GM04503 (cell line): ENCODE measurements around the gene TNNI3K.

ENCODE experiments used
- DNase-seq: peaks from one replicate; pipeline ENCODE4 v3.0.0-alpha.2; 2012; ENCODE audit warnings: low read depth

Gene TNNI3K

DNA sequence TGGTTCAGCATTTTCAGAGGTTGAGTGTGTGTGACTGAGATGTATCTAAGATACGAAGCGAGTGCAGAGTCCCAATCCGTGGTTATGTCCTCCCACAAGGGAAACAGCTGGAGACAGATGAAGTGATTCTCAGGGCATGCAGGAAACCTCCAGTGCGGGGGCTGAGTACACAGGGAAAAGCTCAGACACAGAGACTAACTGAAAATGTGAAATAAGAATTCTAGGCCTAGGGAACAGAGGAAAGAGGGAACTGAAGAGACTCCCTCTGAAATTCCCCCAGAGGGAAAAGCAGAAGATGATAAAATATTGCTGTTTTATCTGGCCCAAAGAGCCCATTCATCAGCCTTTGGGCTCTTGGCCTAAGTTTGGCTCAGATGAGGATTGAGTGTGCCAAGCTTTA is 160.4 kb downstream of the TNNI3K start:
- no peak for DNase-seq

DNA sequence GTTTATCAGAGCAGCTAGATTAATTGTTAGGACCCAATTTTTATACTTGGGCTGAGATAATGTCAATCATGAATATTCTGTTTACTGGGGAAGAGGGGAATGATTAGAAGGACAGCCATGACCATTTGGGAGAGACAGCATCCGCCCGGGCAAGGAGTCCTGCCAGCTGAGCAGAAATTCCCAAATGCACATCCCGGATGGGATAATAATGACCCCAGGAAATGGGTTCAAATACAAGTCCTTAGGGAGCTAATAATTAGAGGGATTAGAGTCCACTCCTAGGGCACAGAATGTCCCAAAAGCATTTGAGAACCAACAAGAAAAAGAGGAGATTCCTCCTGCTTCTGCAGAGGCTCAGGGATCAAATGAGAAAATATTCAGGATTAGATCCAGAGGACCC is 161.3 kb downstream of the TNNI3K start:
- no peak for DNase-seq

DNA sequence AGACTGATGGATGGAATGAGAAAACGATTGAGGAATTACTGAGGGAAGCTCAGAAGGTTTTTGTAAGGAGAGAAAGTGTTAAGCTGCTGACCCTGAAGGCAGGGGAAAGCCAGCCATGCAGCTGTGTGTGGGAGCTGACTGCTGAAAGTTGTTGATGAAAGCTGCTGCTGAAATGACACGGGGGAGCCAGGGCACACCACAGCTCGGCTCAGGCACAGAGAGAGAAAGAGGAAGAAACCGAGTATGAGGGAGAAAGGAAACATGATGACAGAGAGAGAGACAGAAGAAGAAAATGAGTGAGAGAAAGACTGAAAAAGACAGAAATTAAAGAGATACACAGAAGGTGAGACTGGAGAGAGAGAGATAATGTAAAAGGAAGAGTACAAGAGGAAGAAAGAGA is 161.7 kb downstream of the TNNI3K start:
- no peak for DNase-seq

DNA sequence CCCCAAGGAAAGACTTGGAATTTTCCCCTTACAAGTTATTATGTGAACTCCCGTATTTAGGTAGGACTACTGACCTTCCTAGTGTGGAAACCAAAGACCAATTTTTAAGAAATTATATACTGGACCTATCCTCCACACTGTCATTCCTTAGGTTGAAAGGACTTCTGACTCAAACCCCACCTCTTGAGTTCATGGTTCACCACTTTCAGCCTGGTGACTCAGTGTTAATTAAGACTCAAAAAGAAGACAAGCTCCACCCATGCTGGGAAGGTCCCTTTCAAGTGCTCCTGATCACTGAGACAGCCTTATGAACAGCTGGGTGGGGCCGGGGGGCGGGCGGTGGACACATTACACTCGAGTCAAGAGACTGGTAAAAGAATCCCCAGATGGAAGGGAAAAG is 164.1 kb downstream of the TNNI3K start:
- no peak for DNase-seq

DNA sequence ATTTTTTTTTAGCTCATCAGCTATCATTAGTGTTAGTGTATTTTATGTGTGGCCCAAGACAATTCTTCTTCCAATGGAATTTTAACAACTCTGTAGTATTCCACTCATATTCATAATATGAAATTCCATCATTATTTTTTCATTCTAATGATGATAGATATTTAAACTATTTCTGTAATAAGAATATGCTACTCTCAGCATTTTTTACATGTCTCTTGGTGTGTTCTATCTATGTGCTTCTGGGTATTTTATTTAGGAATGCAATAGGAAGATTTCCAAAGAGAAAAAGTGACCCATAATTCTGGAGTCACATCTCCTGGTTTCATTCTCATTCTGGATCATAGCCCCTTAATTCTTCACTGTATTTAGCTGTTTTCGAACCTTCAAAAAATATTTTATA is 167.7 kb downstream of the TNNI3K start:
- no peak for DNase-seq

DNA sequence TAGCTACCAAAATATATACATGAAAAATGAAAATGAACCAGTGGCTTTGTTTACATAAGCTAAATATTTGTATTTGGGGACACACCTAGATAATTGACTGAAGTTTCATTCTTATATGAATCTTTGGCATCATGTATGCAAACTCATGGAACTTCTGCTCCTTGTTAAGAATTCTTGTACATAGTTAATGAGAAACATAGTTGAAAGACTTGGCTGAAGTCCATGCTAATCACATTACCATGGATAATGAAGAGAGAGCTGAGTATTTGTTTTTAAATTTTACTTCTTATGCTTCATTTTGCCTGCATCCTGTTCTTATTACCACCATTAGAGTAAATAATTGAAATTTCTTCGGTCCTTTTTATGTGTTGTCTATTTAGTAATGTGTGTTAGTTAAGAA is 168.4 kb downstream of the TNNI3K start:
- DNase-seq, result no peak

DNA sequence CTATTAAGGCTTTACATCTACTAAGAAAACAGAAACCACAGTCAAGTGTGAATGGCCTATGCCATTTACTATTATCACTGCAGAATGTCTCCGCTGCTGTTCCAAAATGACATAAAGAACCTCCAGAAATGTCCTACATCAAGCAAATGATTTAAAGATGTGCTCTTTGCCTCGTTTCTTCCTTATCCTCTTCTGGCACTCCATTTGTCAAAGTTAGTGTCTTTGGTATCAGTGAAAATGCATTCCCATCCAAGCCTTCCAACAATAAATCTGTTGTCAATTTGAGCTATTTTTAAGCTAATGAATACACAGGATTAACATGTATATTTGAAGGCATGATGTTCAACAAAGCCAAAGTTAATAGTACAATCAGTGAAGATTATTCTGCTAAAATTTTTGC is 171.6 kb downstream of the TNNI3K start:
- DNase-seq, result no peak

DNA sequence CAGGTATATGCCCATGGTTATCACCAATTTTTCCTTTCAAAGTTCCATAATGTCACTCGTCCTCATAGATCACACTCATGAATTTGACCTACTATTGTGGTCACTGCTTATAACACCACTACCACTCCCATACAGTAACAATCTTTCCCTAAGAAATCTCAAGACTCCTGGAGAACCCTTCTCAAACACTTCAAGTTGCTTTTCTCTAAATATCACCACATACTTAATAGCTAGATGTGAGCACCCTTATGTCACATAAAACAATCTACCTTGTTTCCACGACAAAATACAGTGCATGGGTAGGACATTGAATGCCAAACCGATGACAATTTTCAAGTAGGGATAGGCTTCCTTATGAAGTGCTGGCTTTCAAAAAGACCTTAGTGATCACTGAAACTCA is 172.7 kb downstream of the TNNI3K start:
- DNase-seq, result no peak

DNA sequence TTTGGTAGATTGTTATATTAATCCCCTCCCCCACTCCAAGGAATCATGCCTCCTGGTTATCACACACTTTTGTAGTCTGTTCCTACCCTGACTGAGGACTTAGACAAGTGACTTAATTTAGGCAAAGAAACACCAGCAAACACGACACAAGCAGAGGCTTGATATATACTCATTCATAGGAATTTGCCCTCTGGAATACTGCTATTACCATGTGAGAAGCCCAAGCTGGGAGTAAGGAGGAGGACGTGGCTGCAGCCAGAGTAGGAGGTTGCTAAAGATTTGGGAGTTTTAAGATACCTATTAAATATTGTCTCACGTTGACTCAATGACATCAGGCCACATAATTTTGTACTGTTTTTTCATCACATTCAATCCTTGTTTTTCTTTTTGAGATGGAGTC is 177.1 kb downstream of the TNNI3K start:
- no peak for DNase-seq

DNA sequence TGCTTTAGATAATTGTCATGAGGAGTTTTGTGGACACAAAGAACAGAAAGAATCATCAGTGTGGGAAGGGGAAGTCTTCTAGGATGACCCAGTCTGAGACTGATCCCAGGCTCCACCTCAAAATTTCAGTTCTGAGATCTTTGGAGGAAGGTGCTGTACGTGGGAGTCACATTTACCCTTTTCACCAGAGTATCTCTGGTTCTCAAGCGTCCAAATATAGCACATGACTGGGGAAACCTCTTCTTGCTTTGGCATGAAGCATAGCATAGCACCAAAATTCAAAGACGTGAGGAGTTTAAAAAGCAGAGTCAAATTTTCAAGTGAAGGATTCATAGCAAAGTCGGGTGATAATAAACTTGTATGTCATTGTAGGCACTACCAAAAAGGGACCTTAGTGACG is 180.7 kb downstream of the TNNI3K start:
- DNase-seq, result no peak

DNA sequence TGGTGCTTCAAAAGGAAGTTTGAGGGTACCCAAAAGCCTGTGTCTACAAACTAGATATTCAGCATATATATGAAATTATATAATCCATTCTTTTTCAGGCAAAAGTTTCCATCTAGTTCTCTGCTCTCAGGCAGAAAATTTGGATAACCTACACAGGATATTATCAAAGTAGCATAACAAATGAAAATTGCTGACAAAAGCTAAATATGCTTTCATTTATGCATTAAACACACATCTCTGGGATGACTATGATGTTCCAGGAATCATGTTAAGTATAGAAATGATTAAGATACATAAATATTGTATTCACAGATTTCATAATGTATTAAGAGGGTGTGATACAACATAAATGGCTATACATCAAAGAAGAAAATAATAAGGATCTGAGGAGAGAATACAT is 184.4 kb downstream of the TNNI3K start:
- no peak for DNase-seq

DNA sequence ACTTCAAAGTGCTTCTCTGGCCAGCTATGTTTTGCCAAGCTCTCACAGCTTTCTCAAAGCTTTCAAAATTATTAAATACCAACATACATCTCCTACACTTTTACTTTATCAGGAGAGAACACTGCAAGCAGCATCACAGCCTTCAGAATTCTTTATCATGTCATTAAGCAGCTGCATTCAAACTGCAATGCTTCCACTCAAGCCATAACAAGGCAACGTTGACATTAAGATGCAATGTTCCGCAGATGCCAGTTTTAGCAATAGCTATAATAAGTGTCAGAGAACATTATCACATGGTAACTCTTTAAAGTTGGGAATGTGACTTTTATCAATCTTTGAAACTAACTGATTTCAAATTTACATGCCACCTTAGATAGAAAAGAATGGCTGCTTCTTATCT is 185.3 kb downstream of the TNNI3K start:
- DNase-seq, result no peak

DNA sequence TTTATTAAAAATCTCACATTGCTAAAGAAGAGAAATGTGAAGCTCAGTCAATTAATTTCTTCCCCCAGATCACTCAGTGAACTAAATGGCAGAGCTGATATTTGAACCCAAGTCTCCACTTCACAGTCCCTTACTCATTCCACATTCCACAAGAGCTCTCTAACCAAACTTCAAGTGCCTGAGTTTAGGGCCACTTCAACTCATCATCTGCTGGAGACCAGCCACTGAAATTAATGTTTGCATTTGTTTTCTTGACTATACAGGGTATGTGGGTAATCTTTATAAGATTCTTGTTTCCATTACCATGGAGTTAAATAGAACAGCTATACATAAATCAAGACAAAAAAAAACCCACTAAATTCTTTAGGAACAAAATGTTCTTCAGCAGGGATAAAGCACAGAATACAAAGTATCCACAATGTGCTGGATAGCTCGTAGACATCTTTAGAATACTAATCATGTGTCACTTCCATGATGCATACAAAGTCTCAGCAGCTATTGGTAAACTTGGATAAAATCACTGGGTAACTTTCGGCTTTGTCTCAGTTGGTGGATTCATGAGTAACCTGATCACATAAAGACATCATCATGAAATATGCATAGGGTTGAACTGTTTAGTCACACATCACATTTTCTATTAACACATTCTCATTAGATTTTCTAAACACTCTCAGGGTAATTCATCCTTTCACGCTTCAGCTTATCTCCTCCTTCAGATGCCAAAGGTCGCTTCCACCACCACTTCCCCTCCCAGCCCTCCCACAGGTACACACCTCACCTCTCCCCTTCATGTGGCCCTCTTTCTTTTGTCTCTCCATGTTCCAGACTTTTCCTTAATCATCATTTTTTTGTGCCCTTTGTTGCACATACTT is 187.5 kb downstream of the TNNI3K start:
- no peak for DNase-seq

DNA sequence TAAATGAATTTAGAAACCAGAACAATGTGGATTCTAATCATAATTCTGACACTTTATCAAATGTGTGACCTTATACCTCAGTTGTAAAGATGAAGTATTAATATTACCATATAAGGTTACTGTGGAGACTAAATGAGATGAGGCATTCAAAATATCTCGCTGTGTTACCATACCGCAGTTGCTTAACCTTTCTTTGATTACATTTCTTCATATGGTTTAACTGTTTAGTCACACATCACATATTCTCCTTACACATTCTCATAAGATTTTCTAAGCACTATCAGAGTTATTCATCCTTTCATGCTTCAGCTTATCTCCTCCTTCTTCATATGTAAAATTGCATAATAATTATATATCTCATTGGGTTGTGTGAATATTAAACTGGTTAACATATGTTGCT is 188.3 kb downstream of the TNNI3K start:
- DNase-seq, result no peak

DNA sequence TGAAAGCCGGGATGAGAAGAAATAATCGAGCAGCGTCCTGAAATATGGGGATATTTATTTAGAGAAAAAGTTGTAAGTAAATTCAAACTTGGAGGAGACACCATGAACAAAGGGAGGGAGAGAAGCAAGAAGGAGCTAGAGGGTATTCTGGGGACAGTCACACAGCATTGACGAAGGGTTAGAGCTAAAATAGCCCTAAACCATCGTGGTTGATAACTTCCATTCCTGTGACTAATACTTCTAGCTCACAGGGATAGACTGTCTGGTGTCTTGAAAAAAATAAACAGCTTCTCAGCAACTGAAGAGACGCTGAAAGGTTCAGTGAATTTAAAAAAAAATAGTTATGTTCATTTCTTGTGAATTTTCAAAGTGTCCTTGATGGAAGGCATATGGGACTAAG is 190.5 kb downstream of the TNNI3K start:
- no peak for DNase-seq

DNA sequence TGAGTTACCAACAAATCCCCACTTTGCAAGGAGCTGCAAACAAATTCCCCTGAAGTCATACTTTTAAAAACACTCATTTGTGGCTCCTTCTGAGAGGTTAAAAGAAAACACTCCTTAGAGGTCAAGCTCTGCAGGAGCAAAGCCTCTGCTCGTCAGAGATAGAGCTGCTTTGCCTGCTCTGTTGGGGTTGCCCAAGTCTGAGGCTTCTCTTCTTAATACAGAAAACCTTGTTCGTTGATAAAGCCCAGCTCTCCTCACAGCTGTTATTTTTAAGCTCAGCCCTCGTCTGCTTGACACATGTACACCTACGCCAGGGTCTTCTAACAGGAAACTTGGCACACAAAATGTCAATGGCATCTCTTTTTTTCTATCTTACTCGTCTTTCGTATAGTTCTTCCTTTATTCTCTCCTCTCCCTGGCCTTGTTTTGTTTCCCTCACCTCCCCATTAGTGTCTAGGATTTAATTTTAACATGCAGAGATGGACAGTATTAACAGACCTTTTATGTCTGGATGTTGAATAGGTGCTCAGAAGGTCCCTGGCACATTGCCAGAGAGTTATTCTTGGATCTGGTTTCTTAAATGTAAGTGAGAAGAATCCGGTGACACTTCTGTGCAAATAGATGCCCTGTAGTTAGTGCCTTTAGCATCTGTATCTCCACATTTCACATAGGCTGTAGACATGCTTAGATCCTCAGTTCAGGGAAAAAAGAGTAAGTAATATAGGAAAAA is 191.2 kb downstream of the TNNI3K start:
- no peak for DNase-seq

DNA sequence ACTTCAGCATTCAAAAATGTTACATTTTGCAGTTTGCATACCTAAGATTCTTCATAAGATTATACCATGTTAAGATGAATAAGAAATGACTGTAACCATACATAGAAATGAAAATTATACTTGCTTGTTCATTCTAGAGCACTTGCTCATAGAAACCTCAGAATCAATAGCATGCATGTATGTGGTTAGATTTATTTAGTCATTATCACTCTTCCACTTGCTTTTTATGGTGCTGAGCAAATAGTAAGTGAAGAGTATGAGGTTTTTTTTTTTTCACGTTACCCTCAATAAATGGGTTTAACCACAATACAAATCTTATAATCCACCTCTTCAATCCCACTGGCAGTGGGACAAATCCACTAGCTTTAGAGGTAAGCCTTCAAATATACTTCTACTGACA is 192.5 kb downstream of the TNNI3K start:
- DNase-seq, result no peak

DNA sequence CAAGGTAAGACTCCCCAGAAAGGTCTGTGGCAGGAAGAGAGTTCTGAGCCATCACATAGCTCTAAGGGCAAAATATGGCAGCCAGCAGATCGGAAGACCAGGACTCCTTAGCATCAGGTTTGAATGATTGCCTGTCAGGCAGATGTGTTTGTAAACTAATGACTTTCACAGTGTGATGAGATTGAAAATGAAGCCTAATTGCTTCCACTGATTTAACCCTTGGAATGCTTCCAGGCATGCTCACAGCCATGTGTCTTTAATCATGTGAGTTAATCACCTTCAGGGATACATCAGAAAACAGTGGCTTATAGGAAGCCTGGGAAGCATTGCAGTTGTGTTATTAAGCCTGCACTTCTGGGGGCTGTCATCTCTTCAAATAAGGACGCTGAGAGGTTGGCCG is 194.4 kb downstream of the TNNI3K start:
- DNase-seq, result no peak

DNA sequence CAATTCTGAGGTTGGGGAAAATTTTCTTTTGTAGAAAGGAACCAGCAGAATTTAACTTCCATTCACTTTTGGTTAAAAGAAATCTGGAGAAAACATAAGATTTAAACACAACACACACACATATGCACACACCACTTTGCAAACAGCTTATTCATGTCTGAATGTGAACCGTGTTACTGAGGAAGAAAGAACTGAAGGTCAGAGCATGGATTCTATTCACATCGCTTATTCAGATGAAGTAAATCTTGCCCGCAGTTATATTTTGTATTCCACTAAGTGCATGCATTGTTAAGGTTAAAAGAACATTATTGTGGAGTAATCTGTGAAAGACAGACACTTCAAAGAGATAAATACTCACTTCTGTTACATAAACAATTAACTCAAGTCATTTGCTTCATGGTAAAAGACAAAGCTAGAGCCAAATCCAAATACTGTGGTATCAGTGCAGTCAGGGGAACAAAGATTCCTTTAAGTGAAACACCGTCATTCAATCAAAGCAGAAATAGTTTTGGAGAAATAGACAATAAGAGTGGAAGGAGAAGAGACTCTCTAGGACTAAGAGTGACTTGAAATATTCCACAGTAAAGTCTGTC is 195.3 kb downstream of the TNNI3K start:
- no peak for DNase-seq

DNA sequence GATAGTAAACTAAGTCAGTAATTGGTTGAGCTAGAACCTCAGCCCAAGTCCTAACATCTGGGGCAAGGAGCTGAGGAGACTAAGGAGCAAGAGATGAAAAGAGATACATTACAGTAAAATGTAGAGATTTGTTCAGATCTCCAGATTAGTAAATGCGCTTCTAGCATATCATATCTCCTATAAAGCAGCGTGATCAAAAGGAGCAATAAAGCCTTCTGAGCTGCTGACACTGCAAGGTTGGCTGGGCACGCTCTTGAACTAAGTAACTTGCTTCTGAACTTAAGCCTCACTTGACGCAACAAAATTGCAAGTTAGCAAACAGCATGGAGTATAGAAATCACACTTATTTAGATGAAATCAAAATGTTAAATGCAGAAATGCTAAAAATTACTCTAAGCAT is 196.3 kb downstream of the TNNI3K start:
- no peak for DNase-seq

DNA sequence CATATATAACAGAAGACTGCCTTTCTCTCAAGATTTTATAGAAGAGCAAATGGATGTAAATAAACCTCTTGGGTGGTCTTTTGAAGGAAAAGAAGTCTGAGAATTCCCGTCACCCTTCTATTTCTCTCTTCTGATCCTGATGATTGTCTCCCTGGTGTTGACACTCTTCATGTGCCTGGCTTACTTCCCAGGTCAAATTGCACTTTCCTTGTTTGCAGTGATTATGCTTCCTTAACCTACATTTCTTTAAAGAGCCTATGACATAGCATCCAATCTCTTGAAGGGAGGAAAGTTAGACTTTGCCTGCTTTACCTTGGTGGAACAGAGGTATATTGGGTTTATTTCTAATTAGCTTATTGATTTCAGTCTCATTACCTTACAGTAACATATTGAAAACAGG is 197.1 kb downstream of the TNNI3K start:
- no peak for DNase-seq

DNA sequence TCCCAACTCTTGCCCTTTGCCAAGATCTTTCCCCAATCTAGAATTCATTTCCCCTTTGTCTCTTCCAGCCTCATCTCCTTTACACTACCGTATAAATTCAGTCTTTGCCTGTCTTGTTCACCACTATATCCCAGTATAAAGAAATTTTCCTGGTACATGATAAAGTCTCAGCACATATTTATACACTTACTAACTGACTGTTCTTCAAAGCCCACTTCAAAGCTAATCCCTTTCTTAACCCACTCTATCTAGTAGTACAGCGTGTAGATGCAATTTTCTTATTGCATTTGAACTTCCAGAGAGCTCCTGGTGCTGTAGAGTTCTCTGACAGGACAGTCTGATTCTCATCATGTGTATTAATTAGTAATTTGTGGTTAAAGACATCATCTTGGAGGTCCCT is 199.1 kb downstream of the TNNI3K start:
- DNase-seq, result no peak

DNA sequence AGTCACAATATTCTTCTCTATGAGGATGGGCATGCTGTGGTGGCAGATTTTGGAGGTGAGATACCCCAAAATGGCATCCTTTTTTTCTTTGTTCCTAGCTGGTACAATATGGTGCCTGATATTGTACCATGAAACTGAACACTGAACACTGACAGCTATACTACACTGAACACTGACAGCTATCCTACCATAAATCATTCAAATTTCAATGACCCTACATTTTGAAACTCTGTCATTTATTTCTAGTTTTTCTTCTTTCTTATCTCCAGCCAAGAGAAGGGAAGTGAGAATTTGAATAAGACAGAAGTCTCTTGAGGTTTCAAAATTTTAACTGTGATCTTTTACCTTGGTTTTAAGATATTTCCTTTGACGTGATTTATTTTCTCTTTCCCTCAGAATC is 200.9 kb downstream of the TNNI3K start:
- no peak for DNase-seq
